Measurements from ENCODE around the gene MTURN.
A peak's percentile ranks its signal among the peaks of the same experiment; 100 is the strongest.

MTURN gene

GRCh38 chr7:30139836-30140384 lies 5.1 kb downstream of the MTURN start:
- no CpG with 5 or more reads among the region's 4 CpGs for WGBS, 2 donors (ENCODE audit: extremely low coverage in 2 of 2, insufficient read length in 2 of 2, insufficient replicate concordance in 1 of 2)
- no peaks in the 10 kb centered on the region for H3K79me1 ChIP-seq (ENCODE audit: low read depth, low read length)
- peaks cover 0 to 3% of the 10 kb centered on the region in 2 donors for H3K4me1 ChIP-seq (ENCODE audit: control insufficient read depth in 2 of 2, insufficient read depth in 1 of 2, low read depth in 1 of 2, low read length in 2 of 2)

GRCh38 chr7:30140456-30140855 lies 5.7 kb downstream of the MTURN start:
- no peak overlapping the region for H3K4me2 ChIP-seq (ENCODE audit: insufficient read depth, low read length, poor library complexity, severe bottlenecking)
- no peak overlapping the region for H3K4ac ChIP-seq (ENCODE audit: low read length)
- H3K18ac ChIP-seq (ENCODE audit: low read length) = no peak overlapping the region
- peaks cover 0 to 3% of the 10 kb centered on the region in 2 donors for H3K4me1 ChIP-seq (ENCODE audit: control insufficient read depth in 2 of 2, insufficient read depth in 1 of 2, low read depth in 1 of 2, low read length in 2 of 2)
- no peaks in the 10 kb centered on the region for H3K9me3 ChIP-seq (replicated peaks in 1 of 2; ENCODE audit: control insufficient read depth in 2 of 2, insufficient read depth in 1 of 2, low read depth in 1 of 2, low read length in 2 of 2)
- no peak overlapping the region for H2AFZ ChIP-seq (ENCODE audit: low read length)
- no peak overlapping the region for H4K8ac ChIP-seq (ENCODE audit: low read depth, low read length)
- H3K4me3 ChIP-seq (ENCODE audit: low read length in 2 of 2) = no peak overlapping the region
- H3K9ac ChIP-seq (ENCODE audit: low read depth, low read length, poor library complexity) = no peak overlapping the region
- no peak overlapping the region for H2AK5ac ChIP-seq (ENCODE audit: low read depth, low read length)
- no peak overlapping the region for H2BK15ac ChIP-seq (ENCODE audit: low read length)
- H2BK12ac ChIP-seq (ENCODE audit: low read length) = no peak overlapping the region
- no peak overlapping the region for H3K23ac ChIP-seq (ENCODE audit: low read depth, low read length, poor library complexity)
- H2BK5ac ChIP-seq (ENCODE audit: low read length) = no peak overlapping the region
- no peaks in the 10 kb centered on the region for H3K79me1 ChIP-seq (ENCODE audit: low read depth, low read length)
- peaks cover 0 to 6% (median 0%) of the 10 kb centered on the region in 3 experiments for H3K27me3 ChIP-seq (ENCODE audit: control insufficient read depth in 3 of 3, insufficient read depth in 3 of 3, low read depth in 1 of 3, low read length in 3 of 3)
- no peak overlapping the region for H3K27ac ChIP-seq (replicated peaks; ENCODE audit: low read length)
- no peak overlapping the region for H2BK120ac ChIP-seq (ENCODE audit: low read depth, low read length)
- no CpG with 5 or more reads among the region's 3 CpGs for WGBS, 2 donors (ENCODE audit: extremely low coverage in 2 of 2, insufficient read length in 2 of 2, insufficient replicate concordance in 1 of 2)
- H3K36me3 ChIP-seq (replicated peaks in 1 of 2; ENCODE audit: control insufficient read depth in 2 of 2, insufficient read depth in 2 of 2, low read length in 2 of 2) = no peaks in the 10 kb centered on the region
- H4K91ac ChIP-seq (ENCODE audit: low read depth, low read length, poor library complexity) = no peak overlapping the region
- no peak for DNase-seq (ENCODE audit: low spot score)
- H3K14ac ChIP-seq (ENCODE audit: low read length) = no peak overlapping the region

More at GRCh38 chr7:30139836-30140384, 5.1 kb downstream of the MTURN start:
- Histone ChIP-seq H2BK12ac (ENCODE audit: low read length) (peak overlapping the region; percentile 4), H3K9ac (ENCODE audit: low read depth, low read length, poor library complexity) (no peak overlapping the region), H3K23ac (ENCODE audit: low read depth, low read length, poor library complexity) (no peak overlapping the region), H3K4me3 (ENCODE audit: low read length in 2 of 2) (no peak overlapping the region), H2BK120ac (ENCODE audit: low read depth, low read length) (no peak overlapping the region), H2AK5ac (ENCODE audit: low read depth, low read length) (no peak overlapping the region), H2BK5ac (ENCODE audit: low read length) (no peak overlapping the region), H4K91ac (ENCODE audit: low read depth, low read length, poor library complexity) (no peak overlapping the region), H3K4ac (ENCODE audit: low read length) (no peak overlapping the region), H3K4me2 (ENCODE audit: insufficient read depth, low read length, poor library complexity, severe bottlenecking) (no peak overlapping the region), H3K36me3 (replicated peaks in 1 of 2; ENCODE audit: control insufficient read depth in 2 of 2, insufficient read depth in 2 of 2, low read length in 2 of 2) (no peaks in the 10 kb centered on the region), H3K9me3 (replicated peaks in 1 of 2; ENCODE audit: control insufficient read depth in 2 of 2, insufficient read depth in 1 of 2, low read depth in 1 of 2, low read length in 2 of 2) (no peaks in the 10 kb centered on the region), H4K8ac (ENCODE audit: low read depth, low read length) (no peak overlapping the region), H2AFZ (ENCODE audit: low read length) (no peak overlapping the region), H3K18ac (ENCODE audit: low read length) (peak overlapping the region; percentile 54), H3K27ac (replicated peaks; ENCODE audit: low read length) (no peak overlapping the region), H3K27me3 (ENCODE audit: control insufficient read depth in 3 of 3, insufficient read depth in 3 of 3, low read depth in 1 of 3, low read length in 3 of 3) (peaks cover 0 to 6% (median 0%) of the 10 kb centered on the region in 3 experiments), H2BK15ac (ENCODE audit: low read length) (no peak overlapping the region), H3K14ac (ENCODE audit: low read length) (no peak overlapping the region)
- no peak for DNase-seq (ENCODE audit: low spot score)

- no peak overlapping the region for H3K14ac ChIP-seq (ENCODE audit: low read length)
- no peak overlapping the region for H4K8ac ChIP-seq (ENCODE audit: low read depth, low read length)
- no peak overlapping the region for H2BK5ac ChIP-seq (ENCODE audit: low read length)
- no peak overlapping the region for H3K23ac ChIP-seq (ENCODE audit: low read depth, low read length, poor library complexity)
- H3K27me3 ChIP-seq (ENCODE audit: control insufficient read depth in 3 of 3, insufficient read depth in 3 of 3, low read depth in 1 of 3, low read length in 3 of 3) = no peaks in the 10 kb centered on the region
- no peak overlapping the region for H3K4ac ChIP-seq (ENCODE audit: low read length)
- no peaks in the 10 kb centered on the region for H3K36me3 ChIP-seq (replicated peaks in 1 of 2; ENCODE audit: control insufficient read depth in 2 of 2, insufficient read depth in 2 of 2, low read length in 2 of 2)
- no peak overlapping the region for H3K18ac ChIP-seq (ENCODE audit: low read length)
- H3K27ac ChIP-seq (replicated peaks; ENCODE audit: low read length) = no peak overlapping the region
- H2AFZ ChIP-seq (ENCODE audit: low read length) = no peak overlapping the region
- H3K9ac ChIP-seq (ENCODE audit: low read depth, low read length, poor library complexity) = no peak overlapping the region
- DNase-seq (ENCODE audit: low spot score) = no peak
- no peak overlapping the region for H2BK15ac ChIP-seq (ENCODE audit: low read length)
- H3K4me2 ChIP-seq (ENCODE audit: insufficient read depth, low read length, poor library complexity, severe bottlenecking) = no peak overlapping the region
- WGBS, 2 donors (ENCODE audit: extremely low coverage in 2 of 2, insufficient read length in 2 of 2, insufficient replicate concordance in 1 of 2) = no CpG with 5 or more reads among the region's 9 CpGs
- no peak overlapping the region for H2BK12ac ChIP-seq (ENCODE audit: low read length)
- peaks cover 0 to 3% of the 10 kb centered on the region in 2 donors for H3K4me1 ChIP-seq (ENCODE audit: control insufficient read depth in 2 of 2, insufficient read depth in 1 of 2, low read depth in 1 of 2, low read length in 2 of 2)
- no peak overlapping the region for H4K91ac ChIP-seq (ENCODE audit: low read depth, low read length, poor library complexity)
- no peaks in the 10 kb centered on the region for H3K9me3 ChIP-seq (replicated peaks in 1 of 2; ENCODE audit: control insufficient read depth in 2 of 2, insufficient read depth in 1 of 2, low read depth in 1 of 2, low read length in 2 of 2)
- H3K79me1 ChIP-seq (ENCODE audit: low read depth, low read length) = no peaks in the 10 kb centered on the region
- no peak overlapping the region for H2BK120ac ChIP-seq (ENCODE audit: low read depth, low read length)
- no peak overlapping the region for H2AK5ac ChIP-seq (ENCODE audit: low read depth, low read length)
- no peak overlapping the region for H3K4me3 ChIP-seq (ENCODE audit: low read length in 2 of 2)
Observed at GRCh38 chr7:30142710-30143109, 7.9 kb downstream of the MTURN start.

GRCh38 chr7:30143748-30144251 lies 9.0 kb downstream of the MTURN start:
- Histone ChIP-seq H3K4me1 (ENCODE audit: control insufficient read depth in 2 of 2, insufficient read depth in 1 of 2, low read depth in 1 of 2, low read length in 2 of 2) (peaks cover 0 to 3% of the 10 kb centered on the region in 2 donors), H2BK120ac (ENCODE audit: low read depth, low read length) (no peak overlapping the region), H3K23ac (ENCODE audit: low read depth, low read length, poor library complexity) (no peak overlapping the region), H2BK5ac (ENCODE audit: low read length) (no peak overlapping the region), H2AFZ (ENCODE audit: low read length) (no peak overlapping the region), H3K4ac (ENCODE audit: low read length) (no peak overlapping the region), H2BK15ac (ENCODE audit: low read length) (no peak overlapping the region), H3K4me2 (ENCODE audit: insufficient read depth, low read length, poor library complexity, severe bottlenecking) (no peak overlapping the region), H3K27me3 (ENCODE audit: control insufficient read depth in 3 of 3, insufficient read depth in 3 of 3, low read depth in 1 of 3, low read length in 3 of 3) (no peaks in the 10 kb centered on the region), H4K91ac (ENCODE audit: low read depth, low read length, poor library complexity) (no peak overlapping the region), H2AK5ac (ENCODE audit: low read depth, low read length) (no peak overlapping the region), H3K14ac (ENCODE audit: low read length) (no peak overlapping the region), H3K9me3 (replicated peaks in 1 of 2; ENCODE audit: control insufficient read depth in 2 of 2, insufficient read depth in 1 of 2, low read depth in 1 of 2, low read length in 2 of 2) (no peaks in the 10 kb centered on the region), H2BK12ac (ENCODE audit: low read length) (no peak overlapping the region), H3K18ac (ENCODE audit: low read length) (no peak overlapping the region), H4K8ac (ENCODE audit: low read depth, low read length) (no peak overlapping the region), H3K27ac (replicated peaks; ENCODE audit: low read length) (no peak overlapping the region), H3K79me1 (ENCODE audit: low read depth, low read length) (no peaks in the 10 kb centered on the region), H3K4me3 (ENCODE audit: low read length in 2 of 2) (no peak overlapping the region), H3K9ac (ENCODE audit: low read depth, low read length, poor library complexity) (no peak overlapping the region), H3K36me3 (replicated peaks in 1 of 2; ENCODE audit: control insufficient read depth in 2 of 2, insufficient read depth in 2 of 2, low read length in 2 of 2) (no peaks in the 10 kb centered on the region)
- no CpG with 5 or more reads among the region's 1 CpG for WGBS, 2 donors (ENCODE audit: extremely low coverage in 2 of 2, insufficient read length in 2 of 2, insufficient replicate concordance in 1 of 2)
- DNase-seq (ENCODE audit: low spot score) = no peak

Measured in neuronal stem cell (in vitro differentiated cells).